NCI-H2029 (cell line): ENCODE measurements around the gene SH3RF2.

Source experiments
- DNase-seq: peaks from one replicate; lab custom pipeline; 2025; lab: John Stamatoyannopoulos, UW

The SH3RF2 gene

GRCh38 chr5:146042628-146043279, 106.4 kb downstream of the SH3RF2 start:
- no peak for DNase-seq

GRCh38 chr5:146043722-146044121, 107.3 kb downstream of the SH3RF2 start:
- DNase-seq: no peak

DNA sequence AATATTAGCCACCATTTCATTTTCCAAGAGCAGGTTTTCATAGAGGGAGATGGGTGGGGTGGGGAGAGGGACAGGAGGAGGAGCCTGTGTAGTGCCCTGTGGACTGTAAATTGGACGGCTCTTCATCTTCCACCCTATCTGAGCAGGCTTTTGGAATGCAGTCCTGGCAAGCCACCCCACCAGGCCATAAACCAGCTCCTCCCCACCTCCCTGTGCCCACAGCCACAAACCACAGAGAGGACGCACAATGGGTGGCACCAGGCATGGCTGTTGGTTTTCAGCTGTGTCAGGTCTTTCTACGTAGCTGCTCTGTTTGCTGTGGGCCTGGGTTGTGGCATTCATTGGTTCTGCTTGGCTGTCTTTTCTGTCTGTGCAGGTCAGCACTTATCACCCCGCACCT, 111.0 kb downstream of the SH3RF2 start:
- peak; percentile 10 for DNase-seq

GRCh38 chr5:146048994-146049703, 112.8 kb downstream of the SH3RF2 start:
- DNase-seq: peak; percentile 34

DNA sequence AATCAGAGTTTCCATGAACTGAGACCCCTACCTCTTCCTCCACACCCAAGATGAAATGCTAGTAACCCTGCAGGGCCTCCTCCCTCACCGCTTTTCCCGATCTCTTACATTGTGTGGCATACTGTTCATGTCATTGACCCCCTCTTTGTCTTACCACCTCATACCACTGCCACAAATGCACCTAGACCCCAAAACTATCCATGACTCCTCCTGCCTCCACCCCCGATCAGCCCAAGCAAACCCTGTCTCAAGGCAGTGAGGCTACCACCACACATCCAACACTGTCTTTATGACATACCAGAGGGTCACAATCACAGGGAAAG, 113.3 kb downstream of the SH3RF2 start:
- no peak for DNase-seq

- no peak for DNase-seq
Measured at GRCh38 chr5:146050086-146050485, 113.7 kb downstream of the SH3RF2 start.

- DNase-seq: no peak
Measured at GRCh38 chr5:146051678-146052077, 115.3 kb downstream of the SH3RF2 start.

- no peak for DNase-seq
Measured at GRCh38 chr5:146052780-146053179, 116.4 kb downstream of the SH3RF2 start.

DNA sequence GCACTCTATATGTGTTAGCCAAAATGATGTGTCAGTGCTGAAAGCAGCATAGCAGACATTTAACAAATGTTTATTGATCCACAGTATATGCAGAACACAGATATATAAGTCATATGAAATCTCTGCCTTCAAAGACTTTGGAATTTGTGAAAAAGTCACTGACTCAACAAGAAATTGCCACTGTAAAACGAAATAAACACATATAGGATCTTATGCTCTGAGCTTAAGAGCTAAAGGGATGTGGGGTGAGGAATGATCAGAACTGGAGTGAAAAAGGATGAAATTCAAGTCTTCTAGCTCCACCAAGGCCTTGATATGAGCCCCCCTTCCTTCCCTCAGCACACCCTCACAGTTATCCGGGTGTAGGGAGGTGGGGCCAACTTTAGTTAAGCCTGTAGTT, 119.1 kb downstream of the SH3RF2 start:
- no peak for DNase-seq

DNA sequence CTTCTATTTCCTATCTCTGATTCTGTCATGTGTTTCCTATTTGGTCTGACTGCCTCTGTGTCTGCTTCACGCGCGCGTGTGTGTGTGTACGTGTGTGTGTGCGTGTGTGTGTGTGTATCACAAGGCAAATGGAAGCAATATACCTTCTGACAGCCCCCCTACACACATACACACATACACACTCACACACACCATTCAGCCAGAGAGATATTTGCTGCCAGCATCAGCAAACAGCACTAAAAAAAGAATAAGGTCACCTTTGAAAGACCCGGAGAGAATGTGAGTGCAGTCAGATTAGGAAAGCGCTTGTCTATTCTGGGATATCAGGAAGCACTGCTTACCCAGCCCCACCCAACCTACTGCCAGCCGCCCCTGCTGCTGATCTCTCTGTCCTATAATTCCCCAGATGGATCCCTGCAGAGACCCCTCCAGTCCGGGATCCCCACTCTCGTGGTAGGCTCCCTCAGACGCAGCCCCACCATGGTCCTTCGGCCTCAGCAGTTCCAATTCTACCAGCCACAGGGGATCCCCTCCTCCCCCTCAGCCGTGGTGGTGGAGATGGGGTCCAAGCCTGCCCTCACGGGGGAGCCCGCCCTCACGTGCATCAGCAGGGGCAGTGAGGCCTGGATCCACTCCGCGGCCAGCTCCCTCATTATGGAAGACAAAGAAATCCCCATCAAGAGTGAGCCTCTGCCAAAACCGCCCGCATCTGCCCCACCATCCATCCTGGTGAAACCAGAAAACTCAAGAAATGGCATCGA, 123.3 kb downstream of the SH3RF2 start:
- no peak for DNase-seq

- DNase-seq: no peak
Measured at GRCh38 chr5:146060221-146060585, 123.8 kb downstream of the SH3RF2 start.

DNA sequence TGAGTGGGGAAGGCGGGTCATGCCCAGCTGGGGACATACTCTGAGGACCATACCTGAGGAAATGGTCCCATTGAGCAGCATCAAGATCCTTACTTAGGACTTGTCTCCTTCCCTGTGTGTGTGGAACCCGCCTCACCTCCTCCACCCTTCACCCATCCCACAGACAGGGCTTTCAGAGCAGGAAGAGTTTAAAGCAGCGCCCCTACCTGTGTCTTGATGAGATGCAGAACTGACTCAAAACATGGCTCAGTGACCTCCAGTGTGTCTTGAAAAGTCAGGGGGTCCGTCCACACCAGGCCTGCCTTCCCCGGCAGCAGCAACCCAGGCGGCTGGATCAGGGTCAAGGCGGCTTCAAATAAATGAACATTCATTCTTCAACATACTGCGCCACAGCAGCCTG, 130.6 kb downstream of the SH3RF2 start:
- no peak for DNase-seq

- DNase-seq: no peak
Measured at GRCh38 chr5:146068206-146068605, 131.8 kb downstream of the SH3RF2 start.

DNA sequence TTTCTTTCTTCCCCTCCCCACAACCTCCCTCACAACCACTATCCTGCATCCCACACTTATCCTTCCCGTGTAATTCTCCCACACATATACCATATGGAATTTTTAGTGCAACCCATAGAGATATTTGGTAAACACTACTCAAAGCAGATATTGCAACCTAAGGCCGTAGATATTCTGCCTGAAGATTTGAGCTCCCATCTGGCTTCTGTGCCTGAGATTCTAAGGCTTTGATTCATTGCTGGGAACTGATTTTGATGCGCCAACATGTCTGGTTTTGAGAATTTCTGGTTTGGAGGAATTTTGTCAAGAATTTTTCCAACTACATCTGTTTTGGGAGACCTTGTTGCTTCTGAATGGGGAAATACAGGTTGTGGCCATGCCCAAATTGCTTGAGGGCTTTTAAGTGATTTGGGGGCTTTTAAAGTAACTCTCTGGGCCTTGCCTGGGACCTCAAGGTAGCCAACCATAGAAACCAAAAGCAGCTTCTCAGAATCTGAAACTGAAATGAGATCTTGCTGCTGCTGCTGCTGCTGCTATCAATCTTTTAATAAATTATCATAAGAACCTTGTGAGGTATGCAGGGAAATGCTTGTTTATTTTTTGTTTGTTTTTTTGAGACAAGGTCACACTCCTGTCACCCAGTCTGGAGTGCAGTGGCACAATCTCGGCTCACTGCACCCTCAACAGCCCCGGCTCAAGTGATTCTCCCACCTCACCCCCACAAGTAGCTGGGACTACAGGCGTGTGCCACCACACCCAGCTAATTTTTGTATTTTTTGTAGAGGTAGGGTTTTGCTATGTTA, 132.8 kb downstream of the SH3RF2 start:
- DNase-seq: no peak

DNA sequence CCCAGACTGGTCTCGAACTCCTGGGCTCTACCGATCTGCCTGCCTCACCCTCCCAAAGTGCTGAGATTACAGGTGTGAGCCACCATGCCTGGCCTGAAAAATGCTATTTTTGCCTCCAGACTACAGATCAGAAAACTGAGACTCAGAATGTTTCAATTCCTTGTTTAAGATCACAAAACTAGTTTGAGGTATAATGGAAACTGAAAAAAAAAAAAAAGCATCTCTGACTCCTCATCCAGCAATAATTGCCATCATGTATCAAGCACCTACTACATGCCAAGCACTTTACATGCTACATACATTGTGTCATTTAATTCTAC, 133.4 kb downstream of the SH3RF2 start:
- no peak for DNase-seq

DNA sequence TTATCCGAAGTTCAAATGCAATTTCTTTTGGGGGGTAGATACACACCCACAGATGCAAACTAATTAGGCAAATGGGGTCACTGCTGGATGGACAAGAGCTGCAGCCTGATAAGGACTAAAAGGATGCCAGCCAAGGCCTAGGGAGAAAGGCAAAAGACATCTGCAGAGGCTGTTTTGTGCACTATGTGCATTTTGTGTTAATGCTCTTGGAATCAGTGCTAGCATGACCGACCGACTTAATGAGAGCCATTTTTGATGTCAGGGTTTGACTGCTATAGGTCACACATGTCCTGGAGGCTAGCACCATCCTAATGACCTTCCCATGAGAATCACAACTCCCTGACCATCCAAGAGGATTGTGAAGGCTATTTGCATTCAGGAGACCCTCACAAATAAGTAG, 134.4 kb downstream of the SH3RF2 start:
- no peak for DNase-seq

GRCh38 chr5:146071171-146071570, 134.8 kb downstream of the SH3RF2 start:
- no peak for DNase-seq

DNA sequence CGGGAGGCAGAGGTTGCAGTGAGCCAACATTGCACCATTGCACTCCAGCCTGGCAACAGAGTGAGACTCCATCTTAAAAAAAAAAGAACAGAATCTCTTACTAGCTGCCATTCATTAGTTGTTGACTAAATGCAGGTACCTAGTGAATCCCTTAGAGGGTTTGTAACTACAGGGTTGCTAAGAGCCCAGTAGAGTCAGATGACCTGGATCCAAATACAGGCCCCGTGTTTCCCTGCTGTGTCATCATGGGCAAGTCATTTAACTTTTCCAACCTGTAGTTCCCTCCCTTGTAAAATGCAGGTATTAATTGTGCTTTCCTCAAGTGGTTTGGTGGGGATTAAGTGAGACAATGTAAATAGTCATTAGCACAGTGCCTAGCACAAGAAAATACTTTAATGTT, 136.2 kb downstream of the SH3RF2 start:
- DNase-seq: no peak

DNA sequence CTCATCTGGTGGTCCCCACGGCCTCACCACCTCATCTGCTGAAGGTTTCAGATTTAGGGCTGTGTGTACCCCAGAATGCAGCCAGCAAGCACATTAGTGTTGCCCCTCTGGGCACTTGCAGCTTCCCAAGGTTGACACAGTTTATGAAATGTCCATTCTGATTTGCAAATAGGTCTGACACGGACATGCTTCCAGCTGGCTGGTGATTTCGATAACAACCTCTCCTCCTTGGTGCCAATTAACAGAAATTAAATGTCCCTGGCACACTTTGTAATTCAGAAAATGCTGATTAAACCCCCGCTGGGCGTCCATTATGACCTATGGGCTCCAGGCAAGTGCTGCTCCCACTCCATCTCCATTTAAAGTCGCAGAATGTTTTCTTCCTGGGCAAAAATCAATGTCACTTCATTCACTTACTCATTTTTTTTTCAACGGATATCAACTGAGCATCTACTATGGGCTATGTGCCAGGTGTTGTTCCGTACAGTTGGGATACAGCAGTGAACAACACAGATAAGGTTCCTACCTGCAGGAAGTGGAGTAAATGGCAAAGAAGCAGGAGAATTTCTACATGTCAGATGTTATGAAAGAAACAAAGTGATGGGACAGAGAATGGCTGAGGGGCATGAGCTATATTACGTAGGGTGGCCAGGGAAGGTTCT, 137.0 kb downstream of the SH3RF2 start:
- DNase-seq: no peak

- peak; percentile 2 for DNase-seq
Measured at GRCh38 chr5:146076028-146076427, 139.7 kb downstream of the SH3RF2 start.

- no peak for DNase-seq
Measured at GRCh38 chr5:146076455-146076854, 140.1 kb downstream of the SH3RF2 start.

GRCh38 chr5:146078566-146078965, 142.2 kb downstream of the SH3RF2 start:
- no peak for DNase-seq
